GM21515 (cell line): ENCODE measurements around the gene SPEN.
"Not testable (repeated sequence)": the region's sequence is repeated elsewhere in the genome, so short reads cannot be mapped to it uniquely, and the experiment has no call there.

ENCODE experiments used
- ATAC-seq: cut with Tn5 transposase; IDR thresholded peaks from one replicate; pipeline ENCODE4 v1.9.1; 2021; ENCODE audit not compliant: unreplicated experiment

SPEN gene

DNA sequence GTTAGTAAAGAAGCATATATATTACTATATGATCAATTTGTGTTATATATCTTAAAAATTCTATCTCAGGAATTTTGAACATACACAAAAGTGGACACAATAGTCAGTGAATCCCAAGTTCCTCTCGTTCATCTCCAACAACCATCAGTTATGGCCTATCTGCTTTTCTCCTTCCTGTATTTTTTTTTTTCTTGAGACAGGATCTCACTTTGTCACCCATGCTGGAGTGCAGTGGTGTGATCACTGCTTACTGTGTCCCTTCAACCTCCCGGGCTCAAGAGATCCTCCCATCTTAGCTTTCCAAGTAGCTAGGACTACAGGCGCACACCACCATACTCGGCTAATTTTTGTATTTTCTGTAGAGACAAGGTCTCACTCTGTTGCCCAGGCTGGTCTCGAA, 9.4 kb downstream of the SPEN start:
- ATAC-seq = no peak

- no peak for ATAC-seq
These were observed 10.7 kb downstream of the SPEN start for GRCh38 chr1:15858069-15858670.

GRCh38 chr1:15858672-15859372, 11.3 kb downstream of the SPEN start:
- no peak for ATAC-seq

GRCh38 chr1:15863156-15863901, 15.8 kb downstream of the SPEN start:
- no peak for ATAC-seq

DNA sequence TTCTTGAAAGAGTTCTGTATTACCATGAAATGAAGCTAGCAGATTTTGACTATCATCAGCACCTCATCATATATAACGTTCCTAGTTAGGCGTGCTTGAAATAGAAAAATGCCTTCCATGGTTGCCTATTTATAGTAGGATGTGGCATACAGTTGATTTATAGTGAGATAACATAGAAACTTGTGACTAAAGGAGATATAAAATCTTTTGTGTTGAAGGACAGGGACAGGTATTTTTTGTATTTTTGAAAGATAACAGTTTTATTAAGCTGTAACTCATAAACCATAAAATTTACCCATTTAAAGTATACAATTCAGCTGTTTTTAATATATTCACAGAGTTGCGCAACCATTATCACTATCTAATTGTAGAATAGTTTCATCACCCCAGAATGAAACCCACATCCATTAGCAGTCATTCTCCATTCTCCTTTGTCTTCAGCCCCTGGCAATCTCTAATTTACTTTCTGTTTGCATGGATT, 19.3 kb downstream of the SPEN start:
- ATAC-seq = no peak

GRCh38 chr1:15867288-15867687, 19.8 kb downstream of the SPEN start:
- no peak for ATAC-seq

DNA sequence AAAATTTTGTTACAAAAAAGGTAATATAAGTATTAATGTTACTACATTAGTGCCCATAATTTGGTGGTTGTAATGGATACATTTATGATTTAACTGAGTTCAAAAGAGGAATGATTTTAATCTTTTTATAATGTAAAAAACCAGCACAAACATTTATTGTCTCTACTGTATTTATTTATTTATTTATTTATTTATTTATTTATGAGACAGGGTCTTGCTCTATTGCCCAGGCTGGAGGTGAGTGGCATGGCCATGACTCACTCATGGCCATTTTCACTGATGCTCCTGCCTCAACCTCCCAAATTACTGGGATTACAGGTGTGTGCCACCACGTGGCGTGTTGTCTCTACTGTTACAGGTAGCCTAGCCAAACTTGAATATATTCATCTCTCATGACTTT, 21.9 kb downstream of the SPEN start:
- no peak for ATAC-seq

DNA sequence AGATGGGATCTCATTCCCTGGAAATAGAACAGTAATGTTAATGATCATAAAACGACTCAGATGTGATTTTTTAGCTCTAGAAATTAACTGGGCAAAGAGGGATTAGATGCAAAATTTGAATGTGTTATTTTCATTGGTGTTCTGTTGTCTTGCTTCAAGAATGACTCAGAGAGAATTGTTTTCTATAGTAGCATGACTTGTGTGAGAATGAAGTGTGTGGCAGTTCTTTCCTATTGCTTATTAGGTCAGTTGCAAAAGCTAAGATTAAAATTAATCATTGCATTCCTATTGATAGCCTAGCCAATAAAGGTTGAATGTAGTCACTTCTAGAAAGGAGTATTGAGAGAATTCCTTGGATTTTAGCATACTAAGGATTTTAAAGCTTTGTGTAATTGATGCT, 22.9 kb downstream of the SPEN start:
- no peak for ATAC-seq

- ATAC-seq = no peak
These were observed 27.0 kb downstream of the SPEN start for GRCh38 chr1:15874471-15874870.

DNA sequence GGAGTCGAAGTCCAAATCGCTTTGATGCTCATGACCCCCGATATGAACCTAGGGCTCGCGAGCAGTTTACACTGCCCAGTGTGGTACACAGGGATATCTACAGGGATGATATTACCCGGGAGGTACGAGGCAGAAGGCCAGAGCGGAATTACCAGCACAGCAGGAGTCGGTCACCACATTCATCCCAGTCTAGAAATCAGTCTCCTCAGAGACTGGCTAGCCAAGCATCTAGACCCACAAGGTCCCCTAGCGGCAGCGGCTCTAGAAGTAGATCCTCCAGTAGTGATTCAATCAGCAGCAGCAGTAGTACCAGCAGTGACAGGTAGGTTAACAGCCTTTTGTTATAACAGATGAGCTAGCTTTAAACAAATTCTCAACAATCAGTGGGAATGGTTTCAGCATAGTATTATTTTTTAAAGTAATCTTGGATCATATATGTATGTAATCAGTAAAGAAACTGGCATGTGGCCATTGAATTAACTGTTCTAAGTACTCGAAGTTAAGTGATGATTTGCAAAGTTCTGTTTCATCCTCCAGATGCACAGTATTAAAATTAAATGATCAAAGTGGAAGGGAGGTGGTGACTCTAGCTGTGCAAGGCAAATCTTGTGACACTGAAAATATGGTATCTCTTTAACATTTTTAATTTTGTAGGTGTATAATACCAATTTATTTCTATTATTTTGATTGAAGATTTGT, 29.0 kb downstream of the SPEN start:
- ATAC-seq = no peak

- ATAC-seq = no peak
These were observed 34.5 kb downstream of the SPEN start for GRCh38 chr1:15881961-15882360.

DNA sequence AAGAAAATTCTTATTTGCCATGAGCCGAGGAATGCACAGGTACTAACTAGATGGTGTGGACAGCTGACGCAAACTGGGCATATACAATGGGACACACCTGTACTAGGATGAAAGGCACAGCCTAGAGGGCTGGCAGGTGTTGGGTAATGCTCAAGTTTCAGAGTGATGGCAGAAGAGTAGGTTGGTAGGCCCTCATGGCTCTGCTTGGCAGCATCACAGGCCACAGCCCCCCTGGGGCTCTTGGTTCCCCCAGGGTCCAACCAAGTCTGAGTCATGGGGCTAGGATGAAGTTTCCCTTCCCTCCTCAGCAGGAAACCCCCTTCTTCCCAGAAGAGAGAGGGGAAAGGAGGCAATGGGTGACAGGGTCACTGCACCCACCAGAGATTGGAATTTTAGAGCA, 35.2 kb downstream of the SPEN start:
- no peak for ATAC-seq

DNA sequence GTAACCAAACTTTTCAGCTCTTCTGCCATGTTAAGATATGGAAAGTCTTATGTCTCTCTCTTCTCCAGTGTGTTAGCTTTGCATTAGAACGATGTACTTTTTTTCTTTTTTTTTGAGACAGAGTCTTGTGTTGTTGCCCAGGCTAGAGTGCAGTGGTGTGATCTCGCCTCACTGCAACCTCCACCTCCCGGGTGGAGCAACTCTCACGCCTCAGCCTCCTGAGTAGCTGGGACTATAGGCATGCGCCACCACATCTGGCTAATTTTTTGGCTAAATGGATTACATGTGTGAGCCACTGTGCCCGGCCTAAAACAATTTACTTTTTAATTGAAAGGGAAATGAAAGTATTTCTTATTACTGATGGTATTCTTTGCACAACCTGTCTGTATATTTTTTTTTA, 35.8 kb downstream of the SPEN start:
- no peak for ATAC-seq

DNA sequence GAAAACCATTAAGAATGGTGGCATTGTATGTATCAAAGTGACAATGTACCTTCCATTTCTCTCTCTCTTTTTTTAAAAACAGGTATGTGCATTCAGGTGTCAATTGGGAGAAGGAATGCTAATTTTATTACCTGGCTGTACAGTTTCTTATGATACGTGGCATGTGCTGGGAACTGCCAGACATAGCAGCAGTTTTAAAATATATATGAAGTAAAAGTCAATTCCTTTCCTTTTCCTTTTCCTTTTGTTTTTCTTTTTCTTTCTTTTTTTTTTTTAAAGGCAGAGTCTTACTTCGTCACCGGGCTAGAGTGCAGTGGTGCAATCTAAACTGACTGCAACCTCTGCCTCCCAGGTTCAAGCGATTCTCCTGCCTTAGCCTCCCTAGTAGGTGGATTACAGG, 37.0 kb downstream of the SPEN start:
- ATAC-seq = no peak

- ATAC-seq = no peak
These were observed 37.8 kb downstream of the SPEN start for GRCh38 chr1:15885269-15885668.

DNA sequence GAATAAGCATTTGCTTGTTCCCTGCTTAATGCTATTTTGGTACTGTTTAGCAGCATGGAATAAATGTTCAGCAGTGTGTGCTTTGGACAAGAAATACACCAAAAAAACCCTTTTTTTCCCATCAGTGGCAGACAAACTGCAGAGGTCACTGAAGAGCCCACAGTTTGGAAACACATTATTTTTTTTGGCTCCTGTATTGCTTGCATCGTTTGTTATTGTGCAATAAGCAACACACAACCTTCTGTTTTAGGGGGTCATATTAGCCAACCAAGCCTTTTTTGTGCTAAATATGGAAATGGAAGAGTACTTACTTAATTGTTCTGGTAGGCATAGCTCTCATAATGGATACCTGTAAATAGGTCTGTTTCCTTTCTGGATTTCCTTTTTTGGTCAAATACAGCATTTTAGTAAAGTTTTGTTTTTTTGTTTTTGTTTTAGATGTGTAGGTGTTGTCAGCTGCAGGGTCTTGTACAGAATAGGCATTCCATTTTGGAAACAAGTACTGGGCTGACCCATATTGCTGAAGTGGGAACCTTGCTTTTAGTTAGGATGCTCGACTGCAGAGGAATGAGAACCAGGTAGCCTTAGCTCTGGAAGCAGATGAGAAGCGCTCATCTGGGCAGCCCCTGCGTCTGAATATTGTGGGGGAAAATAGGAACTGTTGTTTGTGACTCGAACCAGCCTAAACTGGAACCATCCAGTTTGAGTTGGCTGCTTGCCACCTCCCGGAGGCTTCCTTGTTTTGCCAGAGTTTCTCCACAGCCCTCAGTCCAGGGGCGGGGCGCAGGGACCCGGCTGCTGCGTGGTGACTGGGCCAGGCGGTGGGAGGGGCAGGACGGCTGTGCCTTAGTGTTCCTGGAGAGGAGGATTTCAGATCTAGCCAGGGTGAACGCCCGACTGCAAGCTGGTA, 38.4 kb downstream of the SPEN start:
- no peak for ATAC-seq

- no peak for ATAC-seq
These were observed 39.2 kb downstream of the SPEN start for GRCh38 chr1:15886611-15887167.

- ATAC-seq = not testable (repeated sequence)
These were observed 45.5 kb downstream of the SPEN start for GRCh38 chr1:15892857-15893599.

- ATAC-seq = no peak
These were observed 47.7 kb downstream of the SPEN start for GRCh38 chr1:15895233-15895632.
